H9 (cell line): ENCODE data around the gene PNRC2. TPM values are rescaled to one million over a fixed set of nuclear protein-coding genes. Genes with fewer than 3 reads are reported as not detected.
"Not testable (repeated sequence)": the region's sequence is repeated elsewhere in the genome, so short reads cannot be mapped to it uniquely, and the experiment has no call there.

Source experiments
- DNase-seq: peaks from one replicate; pipeline ENCODE4 v3.0.0-alpha.2; 2017
- H2AFZ ChIP-seq: one replicate; pipeline ENCODE4 v1.6.1; 2013; ENCODE audit warnings: mild to moderate bottlenecking, low read length, control low read depth, moderate library complexity
- H2AK5ac ChIP-seq: 2 replicates; pipeline ENCODE4 v1.6.1; 2013; ENCODE audit warnings: low read length, control low read depth, mixed read lengths; ENCODE audit not compliant: insufficient read length
- H2BK120ac ChIP-seq: one replicate; pipeline ENCODE4 v1.6.1; 2013; ENCODE audit warnings: low read depth, mild to moderate bottlenecking, low read length, control low read depth, inconsistent platforms; ENCODE audit not compliant: poor library complexity, severe bottlenecking
- H2BK12ac ChIP-seq: 2 replicates; pipeline ENCODE4 v1.6.1; 2013; ENCODE audit warnings: low read length, control low read depth, mixed read lengths, low read depth; ENCODE audit not compliant: insufficient read length
- H2BK15ac ChIP-seq: 2 replicates; pipeline ENCODE4 v1.6.1; 2013; ENCODE audit warnings: low read depth, low read length, control low read depth
- H2BK20ac ChIP-seq: one replicate; pipeline ENCODE4 v1.6.1; 2013; ENCODE audit warnings: low read depth, mild to moderate bottlenecking, low read length, control low read depth, inconsistent platforms; ENCODE audit not compliant: poor library complexity, severe bottlenecking
- H2BK5ac ChIP-seq: 2 replicates; pipeline ENCODE4 v1.6.1; 2013; ENCODE audit warnings: low read length, control low read depth, mixed read lengths; ENCODE audit not compliant: insufficient read length
- H3K14ac ChIP-seq: 2 replicates; pipeline ENCODE4 v1.6.1; 2013; ENCODE audit warnings: low read length, control low read depth; ENCODE audit not compliant: insufficient read depth
- H3K18ac ChIP-seq: 2 replicates; pipeline ENCODE4 v1.6.1; 2013; ENCODE audit warnings: low read depth, mild to moderate bottlenecking, mixed read lengths, low read length, control low read depth; ENCODE audit not compliant: insufficient read length
- H3K23ac ChIP-seq: 2 replicates; pipeline ENCODE4 v1.6.1; 2013; ENCODE audit warnings: low read length, control low read depth, mixed read lengths, low read depth; ENCODE audit not compliant: insufficient read length
- H3K23me2 ChIP-seq: 2 replicates; pipeline ENCODE4 v1.6.1; 2013; ENCODE audit warnings: low read depth, mild to moderate bottlenecking, mixed read lengths, low read length, control low read depth; ENCODE audit not compliant: insufficient read length, poor library complexity, severe bottlenecking
- H3K27ac ChIP-seq: 2 replicates; pipeline ENCODE4 v1.5.1; 2013; ENCODE audit warnings: low read length, control low read depth, mixed read lengths, low read depth; ENCODE audit not compliant: insufficient read length
- H3K27me3 ChIP-seq: 2 replicates; pipeline ENCODE4 v1.6.1; 2013; ENCODE audit warnings: low read length, control low read depth, inconsistent platforms; ENCODE audit not compliant: insufficient read depth
- H3K4ac ChIP-seq: 2 replicates; pipeline ENCODE4 v1.6.1; 2013; ENCODE audit warnings: low read depth, mild to moderate bottlenecking, control low read depth, inconsistent platforms, low read length, moderate library complexity
- H3K4me1 ChIP-seq: 2 replicates; pipeline ENCODE4 v1.6.1; 2013; ENCODE audit warnings: low read length, control low read depth, inconsistent platforms; ENCODE audit not compliant: insufficient read depth
- H3K4me2 ChIP-seq: 2 replicates; pipeline ENCODE4 v1.6.1; 2013; ENCODE audit warnings: low read length, control low read depth, mixed read lengths; ENCODE audit not compliant: insufficient read length, insufficient read depth
- H3K56ac ChIP-seq: 2 replicates; pipeline ENCODE4 v1.6.1; 2013; ENCODE audit warnings: low read depth, mild to moderate bottlenecking, mixed read lengths, low read length, control low read depth; ENCODE audit not compliant: insufficient read length
- H3K79me1 ChIP-seq: 2 replicates; pipeline ENCODE4 v1.6.1; 2013; ENCODE audit warnings: low read depth, mild to moderate bottlenecking, moderate library complexity, low read length, control low read depth, inconsistent platforms; ENCODE audit not compliant: insufficient read depth, poor library complexity, severe bottlenecking
- H3K79me2 ChIP-seq: 2 replicates; pipeline ENCODE4 v1.6.1; 2013; ENCODE audit warnings: low read length, control low read depth, inconsistent platforms; ENCODE audit not compliant: insufficient read depth
- H3K9ac ChIP-seq: 2 replicates; pipeline ENCODE4 v1.6.1; 2013; ENCODE audit warnings: low read length, control low read depth, mixed read lengths; ENCODE audit not compliant: insufficient read length; ENCODE audit errors: extremely low read depth
- H3K9me3 ChIP-seq: one replicate; pipeline ENCODE4 v1.6.1; 2013; ENCODE audit warnings: low read depth, low read length, inconsistent platforms; ENCODE audit not compliant: control insufficient read depth
- H3T11ph ChIP-seq: one replicate; pipeline ENCODE4 v1.6.1; 2013; ENCODE audit warnings: mild to moderate bottlenecking, low read length, control low read depth, inconsistent platforms
- H4K20me1 ChIP-seq: one replicate; pipeline ENCODE4 v1.6.1; 2013; ENCODE audit not compliant: control insufficient read depth, insufficient read length, insufficient read depth
- H4K5ac ChIP-seq: 2 replicates; pipeline ENCODE4 v1.6.1; 2013; ENCODE audit warnings: low read depth, mild to moderate bottlenecking, mixed read lengths, low read length, control low read depth; ENCODE audit not compliant: insufficient read length
- H4K8ac ChIP-seq: replicated peaks from 2 replicates; pipeline ENCODE4 v1.6.1; 2013; ENCODE audit warnings: low read length, control low read depth, mixed read lengths, low read depth; ENCODE audit not compliant: insufficient read length
- H4K91ac ChIP-seq: 2 replicates; pipeline ENCODE4 v1.6.1; 2013; ENCODE audit warnings: low read depth, mild to moderate bottlenecking, moderate library complexity, mixed read lengths, low read length, control low read depth; ENCODE audit not compliant: insufficient read length
- H3K27ac Mint-ChIP-seq, 3 experiments: 2 replicates in 2 of 3; 3 replicates in 1 of 3; pipeline ENCODE4 v1.8.0; 2020 to 2021; ENCODE audit warnings: mixed read lengths in 3 of 3, mild to moderate bottlenecking in 1 of 3, moderate library complexity in 1 of 3
- H3K27me3 Mint-ChIP-seq: 2 replicates; pipeline ENCODE4 v1.8.0; 2021; ENCODE audit warnings: low read depth, mild to moderate bottlenecking, moderate library complexity, mixed read lengths
- H3K36me3 Mint-ChIP-seq, 3 experiments: 2 replicates in 2 of 3; 3 replicates in 1 of 3; pipeline ENCODE4 v1.8.0; 2020 to 2021; ENCODE audit warnings: low read depth in 3 of 3, mixed read lengths in 3 of 3; ENCODE audit not compliant: insufficient read depth in 1 of 3
- H3K4me1 Mint-ChIP-seq, 2 experiments: 2 replicates each; pipeline ENCODE4 v1.8.0; 2020; ENCODE audit warnings: mixed read lengths in 2 of 2
- H3K4me3 Mint-ChIP-seq, 2 experiments: 2 replicates in 1 of 2; 3 replicates in 1 of 2; pipeline ENCODE4 v1.8.0; 2020 to 2021; ENCODE audit warnings: mild to moderate bottlenecking in 2 of 2, mixed read lengths in 2 of 2, moderate library complexity in 1 of 2
- H3K9me3 Mint-ChIP-seq, 2 experiments: 2 replicates in 1 of 2; 3 replicates in 1 of 2; pipeline ENCODE4 v1.8.0; 2020; ENCODE audit warnings: mild to moderate bottlenecking in 2 of 2, mixed read lengths in 2 of 2, moderate library complexity in 1 of 2
- WGBS: extraction: QIAGEN DNeasy Blood & Tissue Kit; methylation state at CpG from one replicate; pipeline ENCODE4 v1.1.7; 2013; ENCODE audit warnings: missing lambda C conversion rate, low lambda C conversion rate, mixed read lengths; ENCODE audit not compliant: insufficient read length; ENCODE audit errors: extremely low coverage; 5-methylcytosine and 5-hydroxymethylcytosine counted together
- total RNA-seq: library from RNA; stranded (reverse); gene quantifications from 2 replicates; pipeline ENCODE4 v1.2.1, GENCODE V29; 2021
- TF ChIP-seq, protein P1 (sequence below): fragments of 200-600 bp; sonication (generic); conservative IDR thresholded peaks from 3 replicates; pipeline ENCODE4 v1.8.0; 2021; ENCODE audit warnings: antibody characterized with exemption, mild to moderate bottlenecking

PNRC2 gene
- total RNA-seq, 1 experiment from 2014 or later = 87.6 TPM

DNA sequence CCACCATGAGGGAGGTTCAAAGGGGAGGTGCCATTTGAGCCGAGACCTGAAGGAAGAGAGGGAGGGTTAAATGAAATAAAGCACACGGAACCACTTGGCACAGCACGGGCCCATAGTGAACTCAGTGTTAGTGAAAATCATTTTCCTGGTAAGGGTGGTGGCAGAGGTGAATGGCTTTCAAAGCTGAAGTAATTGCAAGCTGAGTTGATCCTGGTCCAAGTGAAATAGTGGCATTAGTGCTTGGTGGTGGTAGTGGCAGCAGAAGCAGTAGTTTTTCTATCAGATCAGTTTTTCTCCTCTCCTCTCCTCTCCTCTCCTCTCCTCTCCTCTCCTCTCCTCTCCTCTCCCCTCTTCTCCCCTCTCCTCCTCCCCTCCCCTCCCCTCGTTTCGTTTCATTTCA lies 51.0 kb downstream of the PNRC2 start:
- Mint-ChIP-seq H3K4me3 (no peak overlapping the region), H3K27me3 (peaks cover 1% of the 10 kb centered on the region; the same call in 1 of the 2 replicates), H3K9me3 (no peaks in the 10 kb centered on the region), H3K27ac (no peak overlapping the region), H3K4me1 (peaks cover 26 to 34% of the 10 kb centered on the region in 2 experiments), H3K36me3 (no peaks in the 10 kb centered on the region)
- no peaks in the 10 kb centered on the region for H3K27me3 ChIP-seq
- no peak overlapping the region for H3K23ac ChIP-seq
- no peak overlapping the region for H2BK12ac ChIP-seq
- H4K8ac ChIP-seq = no peak overlapping the region
- H3K79me1 ChIP-seq = no peaks in the 10 kb centered on the region
- no peak overlapping the region for H2BK120ac ChIP-seq
- H3K4me1 ChIP-seq = no peaks in the 10 kb centered on the region
- H3K23me2 ChIP-seq = no peaks in the 10 kb centered on the region
- no peak for DNase-seq
- no peak overlapping the region for H3K56ac ChIP-seq
- no peak overlapping the region for H4K5ac ChIP-seq
- H4K20me1 ChIP-seq = no peaks in the 10 kb centered on the region
- H3K14ac ChIP-seq = no peak overlapping the region
- TF ChIP-seq, protein P1, sequence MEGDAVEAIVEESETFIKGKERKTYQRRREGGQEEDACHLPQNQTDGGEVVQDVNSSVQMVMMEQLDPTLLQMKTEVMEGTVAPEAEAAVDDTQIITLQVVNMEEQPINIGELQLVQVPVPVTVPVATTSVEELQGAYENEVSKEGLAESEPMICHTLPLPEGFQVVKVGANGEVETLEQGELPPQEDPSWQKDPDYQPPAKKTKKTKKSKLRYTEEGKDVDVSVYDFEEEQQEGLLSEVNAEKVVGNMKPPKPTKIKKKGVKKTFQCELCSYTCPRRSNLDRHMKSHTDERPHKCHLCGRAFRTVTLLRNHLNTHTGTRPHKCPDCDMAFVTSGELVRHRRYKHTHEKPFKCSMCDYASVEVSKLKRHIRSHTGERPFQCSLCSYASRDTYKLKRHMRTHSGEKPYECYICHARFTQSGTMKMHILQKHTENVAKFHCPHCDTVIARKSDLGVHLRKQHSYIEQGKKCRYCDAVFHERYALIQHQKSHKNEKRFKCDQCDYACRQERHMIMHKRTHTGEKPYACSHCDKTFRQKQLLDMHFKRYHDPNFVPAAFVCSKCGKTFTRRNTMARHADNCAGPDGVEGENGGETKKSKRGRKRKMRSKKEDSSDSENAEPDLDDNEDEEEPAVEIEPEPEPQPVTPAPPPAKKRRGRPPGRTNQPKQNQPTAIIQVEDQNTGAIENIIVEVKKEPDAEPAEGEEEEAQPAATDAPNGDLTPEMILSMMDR = no peak
- H2BK20ac ChIP-seq = no peak overlapping the region
- no peak overlapping the region for H2AK5ac ChIP-seq
- 100% methylated on average over 2 of the region's 5 CpGs for WGBS
- no peak overlapping the region for H3T11ph ChIP-seq
- no peak overlapping the region for H3K18ac ChIP-seq
- H2BK5ac ChIP-seq = no peak overlapping the region
- no peak overlapping the region for H2AFZ ChIP-seq
- no peak overlapping the region for H3K4me2 ChIP-seq
- H3K27ac ChIP-seq = no peak overlapping the region
- H3K4ac ChIP-seq = no peak overlapping the region
- no peak overlapping the region for H2BK15ac ChIP-seq
- H3K9me3 ChIP-seq = no peaks in the 10 kb centered on the region
- no peaks in the 10 kb centered on the region; the same call in 1 of the 2 replicates for H3K79me2 ChIP-seq
- H3K9ac ChIP-seq = no peak overlapping the region
- H4K91ac ChIP-seq = no peak overlapping the region

DNA sequence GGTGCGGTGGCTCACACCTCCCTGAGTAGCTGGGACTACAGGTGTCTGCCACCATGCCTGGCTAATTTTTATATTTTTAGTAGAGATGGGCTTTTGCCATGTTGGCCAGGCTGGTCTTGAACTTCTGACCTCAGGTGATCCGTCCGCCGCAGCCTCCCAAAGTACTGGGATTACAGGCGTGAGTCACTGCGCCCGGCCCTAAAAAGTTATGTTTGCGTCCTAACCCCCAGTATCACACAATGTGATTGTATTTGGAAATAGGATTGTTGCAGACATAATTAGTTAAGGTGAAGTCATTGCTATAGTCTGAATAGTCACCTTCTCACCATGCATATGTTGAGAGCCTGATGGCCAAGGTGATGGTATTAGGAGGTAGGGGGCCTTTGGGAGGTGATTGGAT lies 53.2 kb downstream of the PNRC2 start:
- not testable (repeated sequence) for H3K4ac ChIP-seq

More for the DNA sequence above, 53.2 kb downstream of the PNRC2 start:
- not testable (repeated sequence) for H2AK5ac ChIP-seq, H2BK20ac ChIP-seq, H4K8ac ChIP-seq, H3K4me3 Mint-ChIP-seq, H3K23ac ChIP-seq, H2BK12ac ChIP-seq, H3K23me2 ChIP-seq, H3K4me2 ChIP-seq, H3K79me2 ChIP-seq, H3K36me3 Mint-ChIP-seq, H3T11ph ChIP-seq, H3K27me3 Mint-ChIP-seq, H4K20me1 ChIP-seq, H3K4me1 ChIP-seq, H3K18ac ChIP-seq, H2BK5ac ChIP-seq, H3K14ac ChIP-seq, H3K79me1 ChIP-seq, H3K27me3 ChIP-seq, H2AFZ ChIP-seq, DNase-seq, H4K91ac ChIP-seq, H3K9me3 ChIP-seq, H4K5ac ChIP-seq, H2BK15ac ChIP-seq, H3K56ac ChIP-seq, H3K27ac ChIP-seq, H3K9me3 Mint-ChIP-seq, H3K27ac Mint-ChIP-seq, H3K9ac ChIP-seq, H2BK120ac ChIP-seq
- no CpG with 5 or more reads among the region's 8 CpGs for WGBS
- peaks cover 26 to 32% of the 10 kb centered on the region in 2 experiments for H3K4me1 Mint-ChIP-seq
